Hepatocyte (in vitro differentiated cells): ENCODE measurements around the gene KCNMA1. TPM values are rescaled to one million over a fixed set of nuclear protein-coding genes. Genes with fewer than 3 reads are reported as not detected.

ENCODE experiments used
- DNase-seq: peaks from one replicate; pipeline ENCODE4 v3.0.0-alpha.2; 2016; ENCODE audit warnings: low spot score
- H2AFZ ChIP-seq: fragments of 200-600 bp; sonication (generic); 2 replicates; pipeline ENCODE4 v1.6.0; 2016; ENCODE audit warnings: antibody characterized with exemption, mild to moderate bottlenecking
- H3K27ac ChIP-seq: fragments of 200-600 bp; sonication (generic); 2 replicates; pipeline ENCODE4 v1.5.1; 2016; ENCODE audit warnings: mild to moderate bottlenecking
- H3K27me3 ChIP-seq: fragments of 200-600 bp; sonication (generic); 2 replicates; pipeline ENCODE4 v1.6.1; 2016
- H3K36me3 ChIP-seq: fragments of 200-600 bp; sonication (generic); replicated peaks from 2 replicates; pipeline ENCODE4 v1.5.1; 2016; ENCODE audit warnings: low read depth; ENCODE audit not compliant: insufficient read depth
- H3K4me1 ChIP-seq: fragments of 200-600 bp; sonication (generic); 2 replicates; pipeline ENCODE4 v1.5.1; 2016; ENCODE audit warnings: mild to moderate bottlenecking, moderate library complexity; ENCODE audit not compliant: insufficient read depth
- H3K4me2 ChIP-seq: fragments of 200-600 bp; sonication (generic); 2 replicates; pipeline ENCODE4 v1.6.0; 2016
- H3K4me3 ChIP-seq: fragments of 200-600 bp; sonication (generic); 2 replicates; pipeline ENCODE4 v1.5.1; 2016; ENCODE audit warnings: mild to moderate bottlenecking
- H3K79me2 ChIP-seq: fragments of 200-600 bp; sonication (generic); 2 replicates; pipeline ENCODE4 v1.6.0; 2017; ENCODE audit warnings: mild to moderate bottlenecking
- H3K9me2 ChIP-seq: fragments of 200-600 bp; sonication (generic); replicated peaks from 2 replicates; pipeline ENCODE4 v1.6.0; 2017; ENCODE audit warnings: mild to moderate bottlenecking; ENCODE audit not compliant: insufficient read depth
- H3K9me3 ChIP-seq: fragments of 200-600 bp; sonication (generic); 2 replicates; pipeline ENCODE4 v1.5.1; 2016; ENCODE audit warnings: low read depth, mild to moderate bottlenecking
- H4K20me1 ChIP-seq: fragments of 200-600 bp; sonication (generic); 2 replicates; pipeline ENCODE4 v1.6.0; 2016; ENCODE audit warnings: mild to moderate bottlenecking; ENCODE audit not compliant: insufficient read depth, poor library complexity, severe bottlenecking
- EZH2 ChIP-seq: fragments of 200-600 bp; sonication (generic); IDR thresholded peaks from 2 replicates; pipeline ENCODE4 v1.6.1; 2016; ENCODE audit warnings: antibody characterized with exemption, mild to moderate bottlenecking, borderline replicate concordance
- EZH2phosphoT487 ChIP-seq: fragments of 200-600 bp; sonication (generic); IDR thresholded peaks from one replicate; pipeline ENCODE4 v1.6.1; 2018; ENCODE audit warnings: antibody characterized with exemption, mild to moderate bottlenecking, low read depth, moderate library complexity; ENCODE audit not compliant: unreplicated experiment, severe bottlenecking
- WGBS: methylation state at CpG from one replicate; pipeline ENCODE4 v1.1.6; 2016; ENCODE audit warnings: low lambda C conversion rate; ENCODE audit errors: missing lambda C conversion rate; 5-methylcytosine and 5-hydroxymethylcytosine counted together
- polyA plus RNA-seq: library from polyadenylated mRNA; unstranded; fragments of >200 nt; fragmentation: Nextera tagmentation; extraction: Ambion mirVana; gene quantifications from 2 replicates; pipeline ENCODE4 v1.2.1, GENCODE V29; 2016
- total RNA-seq: library from RNA; depleted of rRNA; stranded (reverse); fragments of >200 nt; gene quantifications from 2 replicates; pipeline ENCODE4 v1.2.3, GENCODE V29; 2014
- TF ChIP-seq, protein P1 (sequence below): fragments of 200-600 bp; sonication (generic); IDR thresholded peaks from 2 replicates; pipeline ENCODE4 v1.5.1; 2016; ENCODE audit warnings: antibody characterized with exemption, mild to moderate bottlenecking; ENCODE audit not compliant: poor library complexity

The KCNMA1 gene
- total and polyA plus RNA-seq, 2 experiments from 2014 or later: 42.6 to 73.3 TPM

DNA sequence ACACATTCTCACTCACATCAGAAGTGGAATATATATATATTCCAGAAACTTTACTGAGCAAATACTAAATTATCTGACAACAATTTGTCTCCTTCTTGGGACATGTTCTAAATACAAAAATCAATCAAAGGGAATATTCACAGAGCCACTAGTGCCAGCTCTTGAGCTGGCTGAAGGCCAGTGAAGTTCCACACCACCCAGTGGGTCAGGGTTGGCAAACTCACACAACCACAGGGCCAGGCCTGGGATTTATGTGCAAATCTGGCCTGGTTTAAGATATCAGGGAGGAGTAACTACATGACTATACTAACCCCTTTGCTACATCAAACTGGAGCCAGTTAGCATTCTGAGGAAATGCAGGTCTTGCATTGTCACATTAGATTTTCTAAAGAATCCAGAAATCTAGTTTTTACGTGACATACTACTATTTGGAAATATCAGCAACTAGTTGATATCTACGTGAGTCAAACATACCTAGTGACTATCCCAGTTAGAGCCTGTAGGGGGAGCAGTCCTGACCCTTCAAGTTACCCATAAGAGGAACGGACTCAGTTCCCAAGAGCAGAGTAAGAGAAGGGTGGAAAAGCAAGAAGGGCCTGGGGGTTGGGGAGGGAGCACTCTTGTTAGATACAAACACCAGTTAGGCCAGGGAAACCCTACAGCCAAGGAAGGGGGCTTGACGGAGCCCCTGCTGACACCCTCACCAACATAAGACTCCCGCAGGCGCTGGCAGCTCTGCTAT lies 600.4 kb downstream of the KCNMA1 start:
- Histone ChIP-seq H3K4me2 (no peak overlapping the region), H3K27me3 (no peaks in the 10 kb centered on the region), H3K36me3 (no peaks in the 10 kb centered on the region), H3K9me2 (no peaks in the 10 kb centered on the region), H3K79me2 (no peaks in the 10 kb centered on the region), H3K4me1 (no peaks in the 10 kb centered on the region), H4K20me1 (no peaks in the 10 kb centered on the region), H2AFZ (no peak overlapping the region), H3K27ac (no peak overlapping the region), H3K9me3 (no peaks in the 10 kb centered on the region), H3K4me3 (no peak overlapping the region)
- WGBS: 80% methylated on average over 6 of the region's 6 CpGs
- DNase-seq: peak; percentile 26
- TF ChIP-seq, protein P1, sequence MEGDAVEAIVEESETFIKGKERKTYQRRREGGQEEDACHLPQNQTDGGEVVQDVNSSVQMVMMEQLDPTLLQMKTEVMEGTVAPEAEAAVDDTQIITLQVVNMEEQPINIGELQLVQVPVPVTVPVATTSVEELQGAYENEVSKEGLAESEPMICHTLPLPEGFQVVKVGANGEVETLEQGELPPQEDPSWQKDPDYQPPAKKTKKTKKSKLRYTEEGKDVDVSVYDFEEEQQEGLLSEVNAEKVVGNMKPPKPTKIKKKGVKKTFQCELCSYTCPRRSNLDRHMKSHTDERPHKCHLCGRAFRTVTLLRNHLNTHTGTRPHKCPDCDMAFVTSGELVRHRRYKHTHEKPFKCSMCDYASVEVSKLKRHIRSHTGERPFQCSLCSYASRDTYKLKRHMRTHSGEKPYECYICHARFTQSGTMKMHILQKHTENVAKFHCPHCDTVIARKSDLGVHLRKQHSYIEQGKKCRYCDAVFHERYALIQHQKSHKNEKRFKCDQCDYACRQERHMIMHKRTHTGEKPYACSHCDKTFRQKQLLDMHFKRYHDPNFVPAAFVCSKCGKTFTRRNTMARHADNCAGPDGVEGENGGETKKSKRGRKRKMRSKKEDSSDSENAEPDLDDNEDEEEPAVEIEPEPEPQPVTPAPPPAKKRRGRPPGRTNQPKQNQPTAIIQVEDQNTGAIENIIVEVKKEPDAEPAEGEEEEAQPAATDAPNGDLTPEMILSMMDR: peak; percentile 43
- no peak for TF ChIP-seq EZH2

- WGBS: 94% methylated on average over 4 of the region's 4 CpGs
- no peaks in the 10 kb centered on the region for H3K9me2 ChIP-seq
- TF ChIP-seq EZH2 (no peak), EZH2phosphoT487 (no peak)
- TF ChIP-seq, protein P1: no peak
These were observed 601.3 kb downstream of the KCNMA1 start for GRCh38 chr10:77036276-77036675.

DNA sequence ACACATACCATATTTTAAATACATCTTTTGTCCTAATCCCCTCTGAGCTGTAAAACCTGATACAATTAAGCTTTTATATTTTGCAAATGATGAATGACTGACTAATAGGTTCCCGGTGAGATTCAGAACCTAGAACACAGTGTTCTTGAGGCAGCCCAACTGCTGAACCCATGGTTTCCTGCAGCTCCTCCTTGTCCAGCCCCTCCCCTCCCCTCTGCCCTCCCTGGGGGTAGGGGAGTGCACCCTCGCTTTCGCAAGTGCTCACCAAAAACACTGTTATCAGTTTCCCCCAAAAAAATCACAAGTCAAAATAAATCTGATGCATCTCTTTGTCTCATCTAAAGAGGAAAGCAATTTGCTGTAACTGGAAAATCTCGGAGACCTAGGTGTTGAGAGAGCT lies 602.8 kb downstream of the KCNMA1 start:
- H3K9me3 ChIP-seq: no peaks in the 10 kb centered on the region
- TF ChIP-seq, protein P1: no peak
- TF ChIP-seq EZH2 (no peak), EZH2phosphoT487 (no peak)
- 95% methylated on average over 4 of the region's 4 CpGs for WGBS
- no peak overlapping the region for H3K4me2 ChIP-seq
- H3K27ac ChIP-seq: no peak overlapping the region
- H3K27me3 ChIP-seq: no peaks in the 10 kb centered on the region
- H3K4me1 ChIP-seq: no peaks in the 10 kb centered on the region
- no peak overlapping the region for H3K4me3 ChIP-seq
- H3K79me2 ChIP-seq: no peaks in the 10 kb centered on the region
- H3K36me3 ChIP-seq: no peaks in the 10 kb centered on the region
- H4K20me1 ChIP-seq: no peaks in the 10 kb centered on the region
- no peak for DNase-seq
- no peaks in the 10 kb centered on the region for H3K9me2 ChIP-seq
- no peak overlapping the region for H2AFZ ChIP-seq

More at GRCh38 chr10:77036276-77036675, 601.3 kb downstream of the KCNMA1 start:
- Histone ChIP-seq H3K27ac (no peak overlapping the region), H3K36me3 (no peaks in the 10 kb centered on the region), H2AFZ (no peak overlapping the region), H3K4me1 (no peaks in the 10 kb centered on the region), H4K20me1 (no peaks in the 10 kb centered on the region), H3K4me2 (no peak overlapping the region), H3K9me3 (no peaks in the 10 kb centered on the region), H3K27me3 (no peaks in the 10 kb centered on the region), H3K4me3 (no peak overlapping the region), H3K79me2 (no peaks in the 10 kb centered on the region)
- no peak for DNase-seq
